GM18909 (cell line): ENCODE measurements around the gene HTR5A.

ENCODE experiments used
- ATAC-seq: cut with Tn5 transposase; IDR thresholded peaks from one replicate; pipeline ENCODE4 v1.9.1; 2021; ENCODE audit warnings: mild to moderate bottlenecking; ENCODE audit not compliant: unreplicated experiment, poor library complexity

HTR5A gene

DNA sequence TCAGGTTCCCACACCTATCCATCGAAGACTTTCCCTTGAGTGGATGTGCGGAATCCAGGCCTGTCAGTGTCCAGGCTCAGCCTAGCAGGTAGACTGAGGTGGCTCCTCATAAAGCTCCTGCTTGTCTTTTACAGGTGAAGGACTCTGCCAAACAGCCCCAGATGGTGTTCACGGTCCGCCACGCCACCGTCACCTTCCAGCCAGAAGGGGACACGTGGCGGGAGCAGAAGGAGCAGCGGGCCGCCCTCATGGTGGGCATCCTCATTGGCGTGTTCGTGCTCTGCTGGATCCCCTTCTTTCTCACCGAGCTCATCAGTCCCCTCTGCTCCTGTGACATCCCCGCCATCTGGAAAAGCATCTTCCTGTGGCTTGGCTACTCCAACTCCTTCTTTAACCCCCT, 13.9 kb downstream of the HTR5A start:
- ATAC-seq = no peak

DNA sequence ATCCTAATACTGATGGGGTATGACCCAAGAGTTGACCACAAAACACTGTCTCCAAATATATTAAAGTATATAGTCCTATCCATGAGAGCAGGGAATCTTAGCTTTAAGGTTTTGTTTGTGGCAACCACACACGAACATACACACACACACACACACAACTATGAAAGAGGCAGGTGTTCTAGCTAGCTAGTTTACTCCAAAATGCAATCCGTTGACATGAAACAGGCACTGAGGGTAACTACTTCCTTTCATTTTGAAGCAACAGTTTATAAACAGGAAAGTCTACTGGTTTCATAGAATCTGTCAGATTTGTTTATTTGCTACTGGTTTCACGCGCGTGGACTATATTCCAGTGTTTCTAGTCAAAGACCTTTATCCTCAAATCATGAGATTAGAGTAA, 14.8 kb downstream of the HTR5A start:
- ATAC-seq = no peak

DNA sequence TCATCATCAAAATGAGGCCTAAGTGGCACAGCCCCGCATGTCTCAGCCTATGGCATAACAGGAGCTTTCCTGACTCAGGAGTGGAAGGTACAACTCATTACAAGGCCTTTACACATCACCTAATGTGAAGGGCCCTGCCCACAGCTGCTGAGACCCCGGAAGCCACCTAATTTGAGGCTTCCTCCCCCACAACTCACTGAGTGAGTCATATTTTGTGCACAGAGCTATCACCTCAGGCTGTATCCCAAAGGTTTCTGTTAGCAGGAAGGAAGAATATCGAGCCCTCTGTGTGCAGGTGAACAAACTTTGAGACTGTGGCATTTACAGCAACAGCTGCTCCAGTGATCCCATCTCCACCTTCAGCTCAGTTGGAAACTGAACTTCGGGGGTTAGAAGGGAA, 20.6 kb downstream of the HTR5A start:
- no peak for ATAC-seq

DNA sequence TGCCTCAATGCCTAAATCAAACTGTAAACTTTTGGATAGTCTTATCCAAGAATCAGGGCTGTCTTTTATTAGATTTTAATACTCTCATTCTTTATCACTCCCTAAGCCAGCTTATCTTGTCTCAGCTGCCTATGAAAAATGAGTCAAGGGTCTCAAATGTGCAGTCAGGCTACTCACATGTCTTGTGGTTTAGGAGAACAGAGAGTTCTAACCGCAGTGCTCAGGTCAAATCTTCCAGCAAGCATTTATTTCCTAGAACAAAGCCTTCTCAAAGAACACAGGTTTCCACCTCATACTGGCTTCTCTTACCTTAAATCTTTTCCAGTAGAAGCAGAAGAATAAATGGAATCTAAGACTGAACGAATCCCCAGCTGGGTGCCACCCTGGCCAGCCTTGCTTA, 23.5 kb downstream of the HTR5A start:
- ATAC-seq = no peak

DNA sequence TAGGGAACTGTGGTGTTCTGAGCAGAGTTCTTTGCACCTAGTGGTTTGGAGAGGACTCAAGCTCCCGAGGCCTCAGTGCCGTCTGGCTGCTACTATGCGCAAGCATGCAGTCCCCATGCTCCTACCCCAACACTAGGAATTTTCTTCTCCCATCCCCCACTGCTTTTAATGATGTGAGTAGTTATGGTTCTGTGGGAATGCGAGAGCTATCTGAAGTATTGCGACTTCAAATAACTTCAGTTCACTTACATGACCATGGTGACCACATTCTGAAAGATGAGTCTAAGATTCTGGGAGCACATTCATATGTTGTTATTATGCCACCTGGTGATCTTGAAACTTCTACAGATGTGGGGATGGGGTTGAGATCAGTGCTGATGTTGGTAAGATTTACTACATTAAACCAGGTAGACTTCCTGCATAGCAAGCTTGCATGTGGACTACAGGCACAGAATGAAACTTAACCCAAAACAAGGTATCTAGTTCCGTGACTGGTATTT, 24.6 kb downstream of the HTR5A start:
- ATAC-seq = no peak

GRCh38 chr7:155097338-155097737, 27.2 kb downstream of the HTR5A start:
- no peak for ATAC-seq

GRCh38 chr7:155103839-155104238, 33.7 kb downstream of the HTR5A start:
- ATAC-seq = no peak

DNA sequence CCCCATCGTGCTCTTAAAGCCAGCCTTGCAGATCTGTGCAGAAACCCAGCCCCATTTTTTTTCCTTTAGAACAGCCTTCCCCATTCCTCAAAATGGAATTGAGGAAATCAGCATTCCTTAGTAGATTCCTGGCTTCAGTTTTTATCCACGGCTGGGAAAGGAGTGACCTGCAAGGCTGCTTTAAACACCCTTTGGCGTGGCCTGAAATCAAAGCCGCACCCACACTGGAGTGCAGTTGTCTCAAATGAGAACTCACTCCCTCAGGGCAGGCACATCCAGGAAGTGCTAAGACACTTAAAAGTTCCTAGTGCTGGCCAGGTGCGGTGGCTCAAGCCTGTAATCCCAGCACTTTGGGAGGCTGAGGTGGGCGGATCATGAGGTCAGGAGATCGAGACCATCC, 34.8 kb downstream of the HTR5A start:
- no peak for ATAC-seq

DNA sequence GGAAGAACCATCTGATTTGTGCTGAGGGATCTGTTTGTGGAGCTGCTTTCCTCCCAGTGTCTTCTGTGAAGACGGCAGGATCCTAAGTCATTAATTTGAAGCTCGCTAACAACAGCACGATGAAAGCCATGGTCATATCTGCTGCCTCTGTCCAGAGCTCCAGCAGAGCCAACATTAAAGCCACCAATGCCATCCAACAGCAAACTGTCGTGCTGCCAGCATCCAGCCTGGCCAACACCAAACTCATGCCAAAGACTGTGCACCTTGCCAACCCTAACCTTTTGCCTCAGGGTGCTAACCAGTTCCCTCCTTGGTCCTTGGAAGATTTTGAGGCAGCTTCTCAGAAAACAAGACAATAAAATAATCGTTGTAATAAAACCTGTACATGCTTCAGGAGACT, 36.2 kb downstream of the HTR5A start:
- ATAC-seq = no peak

- ATAC-seq = no peak
These were observed 37.0 kb downstream of the HTR5A start for GRCh38 chr7:155107126-155107525.

DNA sequence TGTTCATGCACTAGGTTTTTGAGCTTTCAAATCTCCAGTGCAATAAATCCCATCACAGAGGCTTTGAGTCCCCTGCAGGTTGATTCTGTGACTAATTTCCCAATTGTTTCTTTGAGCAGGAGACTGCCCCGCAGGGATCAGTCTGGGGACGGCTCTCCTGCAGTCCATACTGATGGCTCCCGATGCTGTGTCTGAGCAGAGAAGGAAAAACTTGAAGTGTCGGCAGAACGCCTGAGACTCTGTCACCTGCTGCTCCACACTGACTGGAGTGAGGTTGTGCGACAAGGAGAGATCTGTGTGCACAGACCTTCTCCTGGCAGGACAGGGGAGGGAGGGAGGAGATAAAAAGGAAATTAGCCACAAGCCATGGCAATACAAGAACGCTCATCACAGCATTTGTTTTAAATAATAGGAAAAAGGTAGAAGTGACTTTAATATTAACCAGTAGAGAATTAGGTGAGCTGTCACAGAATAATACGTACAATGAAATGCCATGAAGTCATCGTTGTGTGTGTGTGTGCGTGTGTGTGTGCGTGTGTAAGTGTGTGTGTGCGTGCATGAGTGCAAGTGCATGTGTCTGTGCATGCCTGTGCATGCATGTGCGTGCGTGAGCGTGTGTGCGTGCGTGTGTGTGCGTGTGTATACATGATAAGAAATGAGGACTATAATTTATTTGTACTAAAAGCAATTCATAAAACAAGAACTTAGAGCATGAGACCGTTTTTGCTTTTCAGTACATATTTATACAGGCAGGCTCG, 38.2 kb downstream of the HTR5A start:
- ATAC-seq = no peak

DNA sequence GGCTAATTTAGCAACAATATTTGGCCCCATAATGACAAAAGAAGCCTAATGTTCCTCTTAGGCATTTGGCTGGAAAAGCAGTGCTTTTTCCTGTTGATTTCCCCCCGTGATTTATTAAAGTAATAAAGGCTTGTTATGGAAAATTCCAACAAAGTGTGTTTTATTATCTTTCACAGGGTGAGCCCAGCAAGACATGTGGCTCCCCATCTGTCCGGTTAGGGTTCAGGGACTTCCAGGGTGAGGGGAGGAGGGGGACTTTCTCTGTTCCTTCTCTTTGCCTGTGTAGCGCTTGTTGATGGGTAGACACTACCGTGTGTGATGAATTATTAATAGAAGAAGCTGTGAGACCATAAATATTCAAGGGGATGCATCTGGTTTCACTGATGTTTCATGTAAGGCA, 39.0 kb downstream of the HTR5A start:
- no peak for ATAC-seq

GRCh38 chr7:155115288-155115687, 45.2 kb downstream of the HTR5A start:
- ATAC-seq = no peak

- ATAC-seq = no peak
These were observed 49.8 kb downstream of the HTR5A start for GRCh38 chr7:155119801-155120382.

DNA sequence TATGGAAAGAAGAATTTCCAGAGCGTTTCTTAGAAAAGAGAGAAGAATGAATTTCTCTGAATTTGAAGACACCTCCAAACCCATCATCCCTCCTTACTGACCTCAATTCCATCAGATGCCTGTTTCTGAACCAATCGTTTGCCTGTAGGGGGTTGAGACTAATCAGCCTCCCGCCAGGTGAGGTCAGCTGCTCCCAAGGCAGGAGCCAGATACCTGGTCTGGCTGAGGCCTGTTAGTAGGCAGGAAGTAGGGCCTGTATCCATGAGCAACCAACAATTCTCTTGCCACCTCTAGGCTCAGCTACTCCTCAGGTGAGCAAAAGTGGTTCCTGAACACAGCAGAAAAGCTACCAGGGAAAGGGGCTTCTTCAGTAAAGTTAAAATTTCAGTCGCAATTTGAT, 50.3 kb downstream of the HTR5A start:
- ATAC-seq = no peak

DNA sequence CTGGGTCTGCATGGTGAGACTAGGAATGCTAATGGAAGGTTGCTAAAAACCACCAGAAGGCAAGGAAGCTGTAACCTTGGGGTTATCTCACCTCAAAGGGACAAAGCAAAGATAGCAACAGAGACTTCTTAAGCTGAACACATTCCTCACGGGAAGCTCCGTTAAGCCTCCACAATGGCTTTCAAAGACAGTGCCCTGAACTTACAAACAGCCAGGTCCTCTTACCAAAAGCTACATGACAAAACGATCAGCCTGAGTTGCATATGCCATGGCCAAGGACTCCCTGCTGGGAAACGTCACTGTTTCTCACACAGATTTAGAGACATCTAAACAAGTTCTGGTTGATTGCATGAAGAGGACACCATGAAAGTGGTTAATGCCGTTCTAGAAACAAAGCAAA, 52.7 kb downstream of the HTR5A start:
- ATAC-seq = no peak

DNA sequence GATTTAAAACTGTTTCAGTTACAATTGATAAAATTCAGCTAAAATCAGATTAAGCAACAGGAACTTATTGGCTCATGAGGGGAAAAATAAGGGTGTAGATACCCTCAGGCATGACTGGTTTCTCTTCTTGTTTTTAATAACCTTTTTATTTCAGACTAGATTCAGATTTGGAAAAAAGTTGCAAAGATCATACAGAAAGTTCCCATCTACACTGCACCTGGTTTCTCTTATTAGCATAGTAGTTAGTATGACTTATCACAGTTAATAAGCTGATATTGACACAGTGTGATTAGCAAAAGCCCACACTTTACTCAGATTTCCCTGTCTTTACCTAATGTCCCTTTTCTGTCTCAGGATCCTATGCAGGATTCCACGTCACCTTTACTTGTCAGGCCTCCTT, 53.3 kb downstream of the HTR5A start:
- no peak for ATAC-seq

DNA sequence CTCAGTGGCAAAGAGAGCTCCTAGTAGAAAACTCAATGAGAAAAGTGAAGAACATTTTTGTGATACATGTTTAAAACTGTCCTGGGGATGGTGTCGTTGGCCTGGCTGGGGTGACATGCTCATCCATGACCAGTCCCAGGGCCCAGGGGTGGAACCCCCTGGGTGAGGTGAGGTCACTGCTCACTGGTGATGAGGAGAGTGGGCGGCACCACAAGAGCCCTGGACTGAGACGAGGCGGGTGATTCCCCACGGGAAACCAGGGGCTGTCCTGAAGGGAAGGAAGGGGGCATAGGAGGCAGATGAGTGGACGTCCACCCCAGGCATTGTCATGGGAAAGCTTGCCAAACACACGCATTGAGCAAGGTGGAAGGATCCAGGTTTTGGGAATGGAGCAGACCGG, 54.6 kb downstream of the HTR5A start:
- ATAC-seq = no peak

- no peak for ATAC-seq
These were observed 59.1 kb downstream of the HTR5A start for GRCh38 chr7:155129186-155129585.

DNA sequence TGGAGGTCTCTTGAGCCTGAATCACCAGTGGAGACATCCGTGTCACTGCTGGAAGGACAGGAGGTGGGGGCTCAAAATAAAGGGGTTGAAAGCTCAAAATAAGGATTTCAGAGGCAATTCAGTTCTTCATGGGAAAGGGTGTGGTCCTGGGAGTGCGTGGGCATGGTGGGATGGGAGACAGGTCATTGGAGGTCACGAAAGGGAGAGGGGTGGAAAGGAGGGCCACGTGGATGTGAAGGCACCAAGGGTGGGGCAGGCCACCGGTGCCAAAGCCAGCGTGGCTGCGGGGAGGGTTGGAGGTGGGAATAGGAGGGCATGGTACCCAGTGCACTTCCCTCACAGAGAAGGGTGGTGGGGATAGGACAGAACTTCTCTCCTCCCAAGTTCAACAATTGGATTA, 59.7 kb downstream of the HTR5A start:
- ATAC-seq = no peak

DNA sequence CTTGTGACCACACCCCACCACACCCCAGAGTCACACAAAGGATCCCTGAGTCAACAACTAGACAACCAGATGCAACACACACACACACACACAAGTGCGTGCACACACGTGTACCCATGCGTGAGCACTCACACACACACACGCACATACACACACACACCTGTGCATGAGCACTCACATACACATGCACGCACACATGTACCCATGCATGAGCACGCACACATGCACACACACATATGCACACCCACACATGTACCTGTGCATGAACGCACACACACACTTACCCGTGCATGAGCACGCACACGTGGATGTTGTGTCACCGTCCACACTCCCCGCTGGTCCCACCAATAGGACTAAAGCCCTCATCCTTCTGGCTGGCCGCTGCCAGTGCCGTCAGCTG, 60.4 kb downstream of the HTR5A start:
- ATAC-seq = no peak

DNA sequence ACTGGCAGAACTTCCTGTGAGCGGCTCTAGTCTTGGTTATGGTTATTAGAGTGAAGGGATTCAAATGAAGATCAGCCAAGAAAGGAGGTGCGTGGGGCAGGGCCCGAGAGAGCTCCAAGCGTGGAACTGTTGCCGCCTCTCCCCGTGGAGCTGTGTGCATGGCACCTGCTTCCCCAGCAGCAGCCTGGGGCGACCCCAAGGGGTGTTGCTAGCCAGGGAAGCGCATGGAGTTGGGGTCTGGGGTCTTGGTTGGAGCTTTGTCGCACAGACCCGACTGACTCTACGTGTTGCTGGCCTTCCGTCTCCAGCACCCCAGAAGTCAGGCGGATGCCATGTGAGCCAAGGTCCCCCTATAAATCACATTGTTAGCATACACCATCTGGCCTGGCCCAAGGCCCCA, 61.0 kb downstream of the HTR5A start:
- ATAC-seq = no peak
